Stimulated activated CD4-positive, alpha-beta T cell treated with anti-CD3 and anti-CD28 coated beads, Interleukin-2, amount 100 ng/mL, for 4 hours (primary cell): ENCODE data around the gene PIP5K1B.

Experiments
- DNase-seq: peaks from one replicate; pipeline ENCODE4 v3.0.0-alpha.2; 2020; ENCODE audit warnings: low read depth

The PIP5K1B gene

GRCh38 chr9:68861436-68861835 lies 156.4 kb downstream of the PIP5K1B start:
- no peak for DNase-seq

GRCh38 chr9:68867066-68867465 lies 162.0 kb downstream of the PIP5K1B start:
- DNase-seq: no peak

GRCh38 chr9:68869022-68869421 lies 164.0 kb downstream of the PIP5K1B start:
- DNase-seq: no peak

GRCh38 chr9:68870086-68870485 lies 165.0 kb downstream of the PIP5K1B start:
- no peak for DNase-seq

GRCh38 chr9:68871236-68871635 lies 166.2 kb downstream of the PIP5K1B start:
- no peak for DNase-seq

GRCh38 chr9:68872026-68872501 lies 167.0 kb downstream of the PIP5K1B start:
- no peak for DNase-seq

- DNase-seq: no peak
Observed at GRCh38 chr9:68873179-68873578, 168.1 kb downstream of the PIP5K1B start.

- DNase-seq: no peak
Observed at GRCh38 chr9:68876273-68876672, 171.2 kb downstream of the PIP5K1B start.

GRCh38 chr9:68876681-68877080 lies 171.6 kb downstream of the PIP5K1B start:
- no peak for DNase-seq

- DNase-seq: no peak
Observed at GRCh38 chr9:68877219-68877618, 172.2 kb downstream of the PIP5K1B start.

GRCh38 chr9:68878450-68878849 lies 173.4 kb downstream of the PIP5K1B start:
- no peak for DNase-seq

- DNase-seq: no peak
Observed at GRCh38 chr9:68883224-68883623, 178.2 kb downstream of the PIP5K1B start.

- DNase-seq: no peak
Observed at GRCh38 chr9:68887232-68887631, 182.2 kb downstream of the PIP5K1B start.

GRCh38 chr9:68894502-68894901 lies 189.5 kb downstream of the PIP5K1B start:
- DNase-seq: no peak

- no peak for DNase-seq
Observed at GRCh38 chr9:68895741-68896478, 190.9 kb downstream of the PIP5K1B start.

- DNase-seq: no peak
Observed at GRCh38 chr9:68896486-68896885, 191.4 kb downstream of the PIP5K1B start.

GRCh38 chr9:68897577-68898145 lies 192.6 kb downstream of the PIP5K1B start:
- DNase-seq: no peak

GRCh38 chr9:68898781-68899439 lies 193.9 kb downstream of the PIP5K1B start:
- DNase-seq: no peak

GRCh38 chr9:68904454-68904853 lies 199.4 kb downstream of the PIP5K1B start:
- no peak for DNase-seq

- no peak for DNase-seq
Observed at GRCh38 chr9:68905129-68905528, 200.1 kb downstream of the PIP5K1B start.

- DNase-seq: no peak
Observed at GRCh38 chr9:68907910-68908309, 202.9 kb downstream of the PIP5K1B start.

GRCh38 chr9:68912561-68912960 lies 207.5 kb downstream of the PIP5K1B start:
- DNase-seq: no peak

GRCh38 chr9:68913054-68913453 lies 208.0 kb downstream of the PIP5K1B start:
- DNase-seq: no peak
